Activated naive CD4-positive, alpha-beta T cell (primary cell): ENCODE measurements around the gene FNDC10.
"Not testable (repeated sequence)": the region's sequence is repeated elsewhere in the genome, so short reads cannot be mapped to it uniquely, and the experiment has no call there.

Experiments
- DNase-seq, 4 experiments: peaks; one replicate each; lab custom pipeline; 2025; lab: John Stamatoyannopoulos, UW

The FNDC10 gene

DNA sequence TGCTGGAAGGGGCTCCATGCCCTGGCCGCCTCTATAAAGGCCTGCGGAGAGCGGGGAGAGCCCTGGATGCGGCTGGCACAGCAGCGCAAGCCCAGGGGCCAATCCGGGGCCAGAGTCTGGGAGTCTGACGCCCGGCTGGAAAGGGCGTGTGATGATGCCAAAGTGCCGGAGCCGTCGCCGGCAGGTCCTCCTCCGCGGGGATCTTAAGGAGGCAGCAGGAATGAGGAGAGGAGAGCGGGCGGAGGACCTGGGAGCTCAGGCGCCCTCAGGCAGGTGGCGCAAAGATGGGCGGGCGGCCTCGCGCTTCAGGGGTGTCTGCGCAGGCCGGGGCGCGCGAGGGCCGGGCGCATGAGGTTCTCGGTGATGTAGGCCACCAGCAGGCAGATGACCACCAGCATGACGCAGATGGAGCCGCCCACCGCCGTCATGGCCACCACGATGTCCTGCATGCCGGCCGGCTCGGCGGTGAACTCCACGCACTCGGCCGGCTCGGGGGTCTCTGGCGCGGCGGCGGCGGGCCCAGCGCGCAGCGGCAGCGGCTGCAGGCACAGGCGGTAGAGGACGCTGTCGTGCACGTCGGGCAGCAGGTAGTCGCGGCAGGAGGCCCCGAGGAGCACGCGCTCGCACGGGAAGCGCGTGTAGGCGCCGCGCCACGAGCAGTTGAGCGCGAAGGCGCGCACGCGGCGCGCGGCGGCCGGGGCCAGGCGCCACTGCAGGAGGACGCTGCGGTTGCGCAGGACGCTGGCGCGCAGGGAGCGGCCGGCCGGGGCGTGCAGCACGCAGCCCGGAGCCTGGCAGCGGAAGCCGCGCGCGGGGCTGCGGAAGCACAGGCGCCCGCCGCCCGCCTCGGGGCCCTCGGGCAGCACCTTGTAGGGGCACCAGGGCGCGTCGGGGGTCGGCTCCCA, 653 bp downstream of the FNDC10 start:
- peak in 1 of 4 experiments; percentile 31 for DNase-seq

DNA sequence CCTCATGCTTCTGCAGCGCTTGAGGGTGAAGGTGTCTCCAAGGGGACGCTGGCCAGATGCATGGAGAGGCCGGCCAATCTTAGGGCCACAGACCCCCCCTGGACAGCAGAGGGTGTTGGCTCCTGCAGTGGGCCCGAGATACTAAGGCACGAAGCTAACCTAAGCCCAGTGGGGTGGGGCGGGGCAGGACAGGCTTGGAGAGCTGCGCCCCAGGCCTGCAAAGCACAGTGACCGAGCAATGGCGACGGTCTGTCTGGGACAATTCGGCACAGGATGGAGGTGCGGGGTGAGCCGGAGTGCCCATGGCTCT, 1.3 kb downstream of the FNDC10 start:
- no peak for DNase-seq

DNA sequence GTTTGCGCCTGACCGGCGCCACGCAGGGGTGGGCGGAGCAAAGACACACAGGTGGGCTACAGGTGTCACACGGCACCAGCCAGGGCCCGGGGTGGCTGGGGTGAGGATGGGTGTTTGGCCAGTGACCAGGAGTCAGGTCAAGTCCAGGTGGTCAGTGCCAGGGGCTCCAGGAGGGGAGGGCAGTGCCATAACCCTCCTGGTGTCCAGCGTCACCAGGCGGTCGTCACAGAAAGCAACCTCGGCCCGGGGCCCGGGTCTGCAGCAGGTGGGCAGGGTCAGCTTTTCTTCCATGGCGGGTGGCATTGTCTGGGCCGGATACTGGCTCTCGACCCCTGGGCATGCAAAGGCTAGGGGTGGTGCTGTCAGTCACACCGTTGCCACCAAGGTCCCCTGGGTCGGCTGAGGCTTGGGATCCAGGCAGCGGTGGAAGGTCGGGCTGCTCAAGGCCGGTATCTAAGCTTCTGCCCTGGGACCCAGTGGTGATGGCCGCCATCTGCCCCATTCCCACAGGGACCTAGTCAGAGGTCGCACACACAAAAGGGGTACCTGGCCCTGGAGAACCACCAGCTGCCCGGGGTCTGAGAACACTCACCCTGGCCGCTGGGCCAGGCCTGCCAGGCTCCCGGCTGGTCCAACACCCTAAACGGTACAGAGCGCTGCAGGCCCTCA, 1.8 kb downstream of the FNDC10 start:
- DNase-seq = no peak

DNA sequence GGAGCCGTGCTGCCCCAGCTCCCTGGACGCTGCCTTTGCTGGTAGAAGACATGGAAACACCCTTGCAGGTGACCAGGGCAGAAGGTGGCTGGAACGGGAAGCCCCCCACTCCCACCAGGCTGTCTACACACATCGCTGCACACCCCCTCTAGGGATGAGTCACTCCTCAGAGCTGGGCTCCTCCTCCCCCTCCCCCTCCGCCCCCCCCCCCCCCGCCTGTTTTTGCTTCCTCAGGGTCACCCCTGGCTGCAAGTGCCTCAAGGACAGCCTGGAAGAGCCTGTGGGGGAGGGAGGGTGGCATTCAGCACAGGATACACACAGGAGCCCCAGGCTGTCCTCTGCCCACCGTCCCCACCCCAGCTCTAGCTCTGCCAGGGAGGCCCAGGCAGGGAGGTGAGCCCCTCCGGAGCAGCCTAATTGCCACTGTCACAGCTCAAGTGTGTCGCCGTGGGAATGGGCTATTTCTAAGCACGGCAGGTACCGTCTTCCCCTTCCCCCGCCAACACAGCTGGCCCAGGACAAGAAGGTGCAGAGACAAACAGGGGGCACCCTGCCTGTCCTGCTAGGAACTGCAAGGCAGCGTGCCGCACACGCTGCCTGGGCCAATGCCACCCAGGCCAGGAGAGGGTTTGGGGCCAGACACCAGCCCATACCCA, 2.5 kb downstream of the FNDC10 start:
- no peak for DNase-seq

DNA sequence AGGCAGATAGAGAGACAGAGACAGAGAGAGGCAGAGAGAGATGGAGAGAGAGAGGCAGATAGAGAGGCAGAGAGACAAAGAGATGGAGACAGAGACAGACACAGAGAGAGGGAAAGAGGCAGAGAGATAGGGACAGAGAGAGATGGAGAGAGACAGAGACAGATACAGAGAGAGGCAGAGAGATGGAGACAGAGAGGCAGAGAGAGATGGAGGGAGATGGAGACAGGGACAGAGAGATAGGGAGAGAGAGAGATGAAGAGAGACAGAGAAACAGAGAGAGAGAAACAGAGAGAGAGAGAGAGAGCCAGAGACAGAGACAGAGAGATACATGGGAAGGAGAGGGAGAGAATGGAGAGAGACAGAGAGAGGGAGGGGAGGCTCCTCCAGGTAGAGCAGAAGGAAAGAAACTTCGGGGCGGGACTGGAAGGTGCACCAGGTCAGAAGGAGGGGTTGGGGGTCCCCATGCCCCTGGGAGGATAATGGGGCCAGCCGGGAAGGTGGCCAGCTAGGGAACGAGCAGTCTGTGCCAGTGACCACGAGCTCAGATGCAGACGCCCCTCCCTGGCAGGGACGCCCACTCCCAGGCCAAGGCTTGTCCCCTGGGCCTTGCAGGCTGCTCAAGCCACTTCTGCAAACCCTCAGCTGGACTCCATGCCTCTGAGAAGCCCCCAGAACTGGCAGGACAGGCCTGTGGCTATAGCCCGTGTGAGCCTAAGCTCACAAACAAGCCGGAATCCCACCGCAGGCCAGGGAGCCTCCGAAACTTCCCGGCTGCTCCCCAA, 3.3 kb downstream of the FNDC10 start:
- DNase-seq = no peak

DNA sequence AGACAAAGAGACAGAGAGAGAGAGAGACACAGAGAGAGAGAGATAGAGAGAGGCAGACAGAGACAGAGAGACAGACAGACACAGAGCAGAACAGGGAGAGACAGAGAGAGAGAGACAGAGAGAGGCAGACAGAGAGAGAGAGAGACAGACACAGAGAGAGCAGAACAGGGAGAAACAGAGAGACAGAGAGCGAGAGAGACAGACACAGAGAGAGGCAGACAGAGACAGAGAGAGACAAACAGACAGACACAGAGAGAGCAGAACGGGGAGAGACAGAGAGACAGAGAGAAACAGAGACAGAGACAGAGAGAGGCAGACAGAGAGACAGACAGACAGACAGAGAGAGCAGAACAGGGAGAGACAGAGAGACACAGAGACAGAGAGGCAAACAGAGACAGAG, 4.6 kb downstream of the FNDC10 start:
- not testable (repeated sequence) for DNase-seq

DNA sequence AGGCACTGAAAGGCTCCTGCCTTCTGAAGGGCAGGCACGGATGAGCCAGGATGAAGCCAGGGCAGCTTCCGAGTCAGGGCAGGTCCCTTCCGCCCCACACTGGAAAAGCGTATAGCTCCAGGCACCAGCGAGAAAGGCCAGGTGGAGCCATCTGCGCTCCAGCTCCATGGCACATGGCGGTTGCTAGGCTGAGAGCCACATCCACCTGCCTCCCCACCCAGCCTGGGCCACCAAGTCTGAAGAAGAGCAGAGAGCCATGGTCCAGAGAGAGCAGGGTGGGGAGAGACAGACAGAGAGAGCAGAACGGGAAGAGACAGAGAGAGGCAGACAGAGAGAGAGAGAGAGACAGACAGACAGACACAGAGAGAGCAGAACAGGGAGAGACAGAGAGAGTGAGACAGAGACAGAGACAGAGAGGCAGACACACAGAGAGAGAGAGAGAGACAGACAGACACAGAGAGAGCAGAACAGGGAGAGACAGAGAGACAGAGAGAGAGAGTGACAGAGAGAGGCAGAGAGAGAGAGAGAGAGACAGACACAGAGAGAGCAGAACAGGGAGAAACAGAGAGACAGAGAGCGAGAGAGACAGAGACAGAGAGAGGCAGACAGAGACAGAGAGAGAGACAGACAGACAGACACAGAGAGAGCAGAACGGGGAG, 5.2 kb downstream of the FNDC10 start:
- no peak for DNase-seq

DNA sequence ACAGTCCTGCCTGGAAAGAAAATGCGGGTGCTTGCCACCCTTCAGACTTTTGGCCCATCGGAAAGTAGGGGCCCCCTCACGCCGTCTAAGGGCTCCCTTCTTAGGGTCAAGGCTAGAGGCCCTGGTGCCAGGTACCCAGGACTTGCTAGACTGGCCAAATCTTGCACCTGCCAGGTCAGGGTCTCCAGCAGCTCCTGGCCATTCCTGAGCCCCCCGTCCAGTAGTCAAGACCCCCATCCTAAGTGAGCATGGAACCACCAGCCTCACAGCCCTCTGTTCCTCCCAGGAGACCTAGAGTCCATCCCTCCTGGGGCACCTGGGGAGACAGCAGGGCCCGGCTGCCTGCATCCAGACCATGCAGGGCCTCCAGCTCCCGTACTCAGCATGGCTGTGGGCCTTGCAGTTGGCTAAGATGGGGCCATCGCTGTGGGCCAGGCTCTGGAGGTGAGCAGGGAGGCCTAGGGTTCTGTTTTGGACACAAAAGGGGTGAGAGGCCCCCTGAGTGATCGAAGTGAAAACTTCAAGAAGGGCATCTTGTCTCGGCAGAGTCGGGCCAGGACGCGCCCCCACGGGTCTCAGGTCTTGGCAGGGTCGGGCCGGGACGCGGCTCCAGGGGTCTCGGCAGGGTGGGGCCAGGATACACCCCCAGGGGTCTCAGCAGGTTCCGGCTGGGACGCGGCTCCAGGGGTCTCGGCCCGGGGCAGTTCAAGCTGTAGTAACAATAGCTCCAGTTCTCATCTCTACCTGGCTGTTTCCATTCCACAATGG, 5.9 kb downstream of the FNDC10 start:
- no peak for DNase-seq

DNA sequence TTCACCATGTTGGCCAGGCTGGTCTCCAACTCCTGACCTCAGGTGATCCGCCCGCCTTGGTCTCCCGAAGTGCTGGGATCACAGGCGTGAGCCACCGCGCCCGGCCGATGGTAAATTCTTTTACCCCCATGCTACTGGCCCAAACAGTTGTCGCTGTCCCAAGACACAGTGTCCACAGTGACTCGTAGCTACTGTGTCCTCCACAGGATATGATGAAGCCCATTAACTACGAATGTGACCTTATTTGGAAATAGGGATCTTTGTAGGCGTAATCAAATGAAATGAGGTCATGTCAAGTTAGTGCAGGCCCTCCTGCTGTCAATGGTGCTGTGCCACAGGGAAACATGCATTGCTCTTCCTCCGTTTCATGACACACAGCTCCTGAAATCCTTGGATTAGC, 8.5 kb downstream of the FNDC10 start:
- no peak for DNase-seq

DNA sequence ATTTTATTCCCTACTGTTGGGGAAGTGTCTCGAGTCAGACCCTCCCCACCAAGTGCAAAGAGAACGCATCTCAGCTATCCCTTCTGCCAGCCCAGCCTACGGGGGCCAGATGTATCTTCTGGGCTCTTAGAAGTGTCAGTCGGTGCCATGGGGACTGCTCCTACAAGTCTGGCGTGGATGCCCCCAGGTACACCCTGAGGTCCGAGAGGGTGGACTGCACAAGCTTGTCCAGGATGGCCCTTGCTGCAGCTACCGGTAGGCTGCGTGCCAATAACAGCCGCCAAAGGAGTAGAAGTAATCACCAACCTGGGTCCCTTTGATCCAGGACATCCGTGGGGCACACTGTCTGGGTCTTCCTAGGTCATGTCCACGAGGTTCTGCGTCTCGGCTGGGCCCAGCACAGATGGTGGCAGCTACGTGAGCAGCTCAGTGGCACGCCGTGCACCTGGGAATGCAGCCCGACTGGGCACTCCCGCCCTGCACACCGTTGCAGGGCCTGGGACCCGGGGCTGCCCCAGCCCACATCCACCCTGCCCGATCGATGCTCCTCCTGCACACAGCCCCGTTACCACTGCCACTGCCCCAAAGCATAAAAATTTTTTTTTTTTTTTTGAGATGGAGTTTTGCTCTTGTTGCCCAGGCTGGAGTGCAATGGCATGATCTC, 16.5 kb downstream of the FNDC10 start:
- DNase-seq = no peak

DNA sequence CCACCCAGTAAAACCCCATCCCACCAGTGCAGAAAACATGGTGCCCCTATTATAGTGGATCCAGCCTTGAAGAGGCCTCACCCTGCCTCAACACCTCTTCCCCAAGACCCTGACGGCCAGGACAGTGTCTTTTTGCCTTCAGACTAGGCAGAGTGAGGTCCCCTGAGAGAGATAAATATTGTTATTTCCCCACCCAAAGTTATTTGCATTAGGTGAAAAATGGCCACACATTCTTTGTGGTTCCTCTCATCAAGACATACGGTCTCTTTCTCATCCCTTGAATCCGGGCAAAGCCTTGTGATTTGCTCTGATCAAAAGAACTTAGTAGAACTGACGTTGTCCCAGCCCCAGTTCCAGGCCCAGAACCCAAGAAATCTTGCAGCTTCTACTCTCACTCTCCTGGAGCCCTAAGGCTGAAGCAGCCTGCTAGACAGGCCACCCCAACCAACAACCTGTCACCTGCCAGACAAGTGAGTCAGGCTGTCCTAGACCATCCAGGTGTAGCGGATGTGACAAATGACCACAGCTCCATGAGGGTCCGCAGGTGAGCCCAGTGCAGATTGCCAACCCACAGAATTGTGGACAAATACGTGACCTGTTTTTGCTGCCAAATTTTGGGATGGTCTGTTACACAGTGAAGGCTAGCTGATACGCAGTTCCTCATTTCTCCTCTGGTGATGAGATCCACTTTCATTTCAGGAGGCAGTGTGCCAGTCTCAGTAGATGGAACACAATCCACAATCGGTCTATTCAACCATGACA, 17.2 kb downstream of the FNDC10 start:
- DNase-seq = no peak

DNA sequence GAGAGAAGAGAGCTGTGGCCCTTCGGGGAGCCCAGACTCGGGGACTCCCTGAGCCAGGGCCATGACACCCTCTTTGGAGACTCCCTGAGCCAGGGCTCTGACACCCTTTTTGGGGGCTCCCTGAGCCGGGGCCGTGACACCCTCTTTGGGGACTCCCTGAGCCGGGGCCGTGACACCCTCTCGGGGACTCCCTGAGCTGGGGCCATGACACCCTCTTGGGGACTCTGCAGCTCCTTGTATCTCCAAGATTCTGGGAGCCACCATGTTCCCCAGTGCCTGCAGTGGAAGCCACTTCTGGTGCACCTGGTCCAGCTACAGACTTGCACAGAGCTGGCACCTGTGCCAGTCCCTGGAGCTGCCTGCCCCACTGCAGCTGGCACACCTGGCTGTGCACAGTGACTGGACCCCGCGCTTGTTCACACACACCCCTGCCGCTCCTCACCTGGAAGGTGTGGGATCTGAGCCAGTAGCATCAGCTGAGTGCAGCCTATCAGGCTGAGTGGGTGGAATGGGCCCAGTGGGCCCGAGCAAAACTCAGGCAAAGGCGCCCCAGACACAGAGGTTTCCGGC, 21.5 kb downstream of the FNDC10 start:
- no peak for DNase-seq

DNA sequence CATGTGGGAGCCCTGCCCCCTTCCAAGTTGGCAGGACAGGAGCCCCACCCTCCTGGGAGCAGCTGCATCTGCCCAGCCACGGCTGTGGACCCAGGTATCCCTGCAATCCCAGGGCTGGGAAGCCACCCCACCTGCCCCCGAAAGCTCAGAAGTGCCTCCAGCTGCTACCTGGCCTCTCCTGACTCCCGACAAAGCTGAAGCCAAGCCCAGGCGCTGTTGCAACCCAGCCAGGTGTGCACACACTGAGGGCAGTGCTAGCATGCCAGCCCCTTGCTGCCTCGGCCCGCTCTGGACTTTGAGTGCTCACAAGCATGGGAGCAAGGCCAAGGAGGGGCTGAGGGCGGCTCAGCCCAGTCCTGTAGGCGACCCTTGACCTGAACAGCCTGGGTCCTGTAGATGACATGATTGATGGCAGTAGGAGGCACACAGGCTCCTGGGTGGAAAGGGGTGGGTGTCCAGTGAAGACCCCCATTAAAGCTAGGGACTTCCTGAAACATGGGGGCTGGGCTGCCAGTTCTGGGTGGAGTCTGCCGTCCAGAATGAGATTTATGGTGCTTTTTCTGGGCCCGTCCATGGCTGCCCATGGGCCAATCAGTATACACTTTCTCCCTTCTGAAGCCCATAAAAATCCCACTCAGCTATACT, 22.4 kb downstream of the FNDC10 start:
- no peak for DNase-seq

DNA sequence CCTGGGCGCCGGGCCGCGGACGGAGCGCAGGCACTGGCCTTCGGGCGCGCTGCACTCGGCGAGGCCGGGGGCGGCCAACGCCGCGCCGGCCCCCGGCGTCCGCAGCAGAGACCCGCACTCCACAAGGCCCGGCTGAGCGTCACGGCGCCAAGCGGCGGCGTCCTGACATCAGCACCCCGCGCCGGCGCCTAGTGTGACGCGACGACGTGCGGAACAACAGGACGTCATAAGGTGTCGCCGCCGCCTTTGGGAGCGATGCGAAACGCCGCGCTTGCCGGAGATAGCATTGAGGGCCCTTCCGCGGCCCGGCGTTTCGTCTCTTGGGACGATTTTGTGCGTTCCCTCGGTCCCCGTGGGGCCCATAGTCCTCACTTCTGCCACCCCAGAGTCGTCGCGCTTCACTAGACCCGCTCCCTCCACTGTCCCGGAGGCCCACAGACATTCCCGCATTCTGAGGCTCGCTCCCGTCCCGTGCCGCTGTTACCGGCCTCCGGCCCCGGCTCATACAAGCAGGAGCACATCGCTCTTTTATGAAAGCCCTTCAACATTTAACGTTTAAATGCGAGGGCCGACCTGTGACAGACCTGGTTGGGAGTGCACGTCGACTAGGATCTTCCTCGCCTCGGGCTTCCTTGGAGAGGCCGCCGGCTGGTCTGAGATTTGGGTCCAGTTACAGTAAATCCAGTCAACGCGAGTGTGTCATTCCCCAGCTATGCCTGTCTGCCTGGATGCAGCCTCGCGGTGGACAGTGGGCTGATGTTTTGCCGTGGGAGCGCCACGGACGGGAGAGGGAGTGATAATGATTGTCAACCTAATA, 25.0 kb downstream of the FNDC10 start, which contains the start of gene SSU72:
SSU72 (minus strand) TSS at position 143 of the 817 bp plus-strand sequence. CDS start 306 bp downstream, outside the sequence.
- peak; percentile 79 to 92 (median 90) for DNase-seq

DNA sequence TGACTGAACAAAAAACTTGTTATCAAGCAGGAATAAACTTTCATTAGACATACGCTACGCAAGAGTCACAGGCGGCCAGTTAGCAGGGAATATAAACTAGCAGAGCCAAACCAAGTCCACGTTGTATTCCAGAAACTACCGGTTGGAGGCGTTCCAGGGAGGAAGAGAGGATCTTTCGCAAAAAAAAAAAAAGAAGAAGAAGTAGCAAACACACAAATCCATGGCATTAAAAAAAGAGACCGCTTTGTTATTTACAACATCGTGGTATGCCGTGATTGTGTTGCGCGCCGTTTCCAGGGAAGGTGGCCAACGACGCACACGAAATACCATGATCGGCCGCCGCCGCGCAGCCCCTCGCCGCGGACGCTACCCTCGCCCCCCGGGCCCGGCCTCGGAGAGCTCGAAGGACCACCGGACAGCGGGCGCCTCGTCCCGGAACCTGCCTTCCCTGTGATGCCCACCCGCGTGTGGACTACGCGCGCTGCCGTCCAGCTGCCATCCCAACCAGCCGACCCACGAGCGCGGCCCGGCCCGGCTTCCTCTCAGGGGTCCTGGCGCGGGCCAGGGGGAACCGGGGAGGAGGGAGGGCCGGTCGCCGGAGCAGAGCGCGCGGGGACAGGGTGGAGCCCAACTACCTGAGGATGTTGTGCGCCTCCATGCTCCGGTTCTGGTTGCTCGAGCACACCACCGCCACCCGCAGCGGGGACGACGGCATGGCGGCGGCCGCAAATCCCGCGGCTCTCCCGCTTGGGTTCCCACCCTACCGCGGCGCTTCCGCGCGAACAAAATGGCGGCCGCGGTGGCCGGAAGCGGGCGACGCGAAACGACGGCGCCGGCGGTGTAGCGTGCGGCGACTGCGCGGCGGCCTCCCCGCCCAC, 25.9 kb downstream of the FNDC10 start:
- peak; percentile 49 to 78 (median 58) for DNase-seq

DNA sequence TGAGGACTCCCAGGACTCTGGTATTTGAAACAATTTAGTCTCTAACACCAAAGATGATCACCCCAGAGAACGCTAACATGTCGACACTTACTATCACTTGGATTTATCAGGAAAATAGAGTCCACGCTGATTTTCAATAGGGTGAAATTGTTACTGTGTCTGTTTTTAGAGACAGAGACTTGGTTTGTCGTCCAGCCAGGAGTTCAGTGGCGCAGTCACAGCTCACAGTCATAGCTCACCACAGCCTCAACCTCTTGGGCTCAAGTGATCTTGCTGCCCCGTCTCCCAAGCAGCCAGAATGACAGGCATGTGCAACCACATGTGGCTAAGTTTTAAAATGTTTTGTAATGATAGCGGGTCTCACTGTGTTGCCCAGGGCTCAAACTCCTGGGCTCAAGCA, 30.6 kb downstream of the FNDC10 start:
- DNase-seq = no peak

DNA sequence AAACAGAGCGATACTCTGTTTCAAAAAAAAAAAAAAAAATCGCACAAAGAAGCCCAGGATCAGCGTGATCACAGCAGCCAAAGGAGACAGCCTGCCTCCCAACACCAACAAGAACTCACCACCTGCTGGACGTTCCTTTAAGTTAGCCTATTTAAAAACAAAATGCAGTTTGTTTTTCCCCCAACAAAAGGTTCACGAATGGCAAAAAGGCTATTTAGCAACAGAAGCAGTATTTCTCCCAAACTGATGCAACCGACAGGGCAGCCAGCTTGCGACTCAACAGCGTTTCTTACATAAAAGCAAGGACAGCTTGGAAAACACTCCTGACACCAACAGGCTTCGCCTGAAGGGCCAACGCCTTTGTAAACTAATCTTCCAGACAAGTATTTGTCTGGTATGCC, 32.0 kb downstream of the FNDC10 start:
- DNase-seq = no peak
